GM19193 (cell line): ENCODE measurements around the gene FAM171A2.

Experiments
- POLR2A ChIP-seq: IDR thresholded peaks from 4 replicates; pipeline ENCODE4 v1.6.1; 2011; ENCODE audit not compliant: insufficient read depth, insufficient read length; ENCODE audit errors: extremely low read depth

Gene FAM171A2

DNA sequence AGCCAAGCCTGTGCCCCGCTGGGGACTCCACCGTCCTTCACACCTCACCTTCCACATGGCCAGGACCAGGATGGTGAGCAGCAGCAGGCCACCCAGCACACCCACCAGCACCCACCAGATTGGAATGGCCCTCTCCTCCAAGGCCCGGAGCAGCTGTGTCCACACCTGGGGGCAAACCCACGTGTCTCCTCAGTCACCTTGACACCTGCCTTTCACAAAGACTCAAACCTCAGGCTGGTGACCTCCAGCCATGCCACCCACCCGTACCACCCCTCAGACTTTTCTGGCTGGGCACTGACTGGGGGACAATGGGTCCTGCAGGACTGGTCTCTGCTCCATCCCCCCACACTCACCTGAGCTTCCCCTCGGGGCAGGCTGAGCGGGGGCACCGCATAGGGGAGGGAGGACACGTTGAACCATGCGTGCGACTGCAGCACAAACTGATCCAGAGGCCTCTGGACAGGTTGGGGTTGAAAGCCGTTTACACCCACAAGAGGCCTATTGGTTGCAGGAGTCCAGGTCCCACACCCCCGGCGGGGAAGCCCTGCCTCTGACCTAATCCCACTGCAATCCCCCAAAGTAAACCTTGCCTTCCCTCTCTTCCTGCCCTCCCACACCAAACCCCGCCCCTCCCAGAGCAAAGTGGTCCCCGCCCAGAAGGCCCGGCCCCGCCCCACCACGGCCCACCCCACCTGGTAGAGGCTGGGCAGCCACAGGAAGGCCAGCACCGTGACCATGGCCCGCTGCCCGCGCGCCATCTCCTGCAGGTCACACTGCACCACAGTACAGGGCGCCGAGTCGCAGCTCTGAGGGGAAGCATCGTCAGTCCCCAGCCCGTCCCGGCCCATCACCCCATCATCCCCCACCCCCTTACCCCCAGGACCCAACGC, 10.9 kb upstream of the FAM171A2 start:
- no peak for TF ChIP-seq POLR2A

DNA sequence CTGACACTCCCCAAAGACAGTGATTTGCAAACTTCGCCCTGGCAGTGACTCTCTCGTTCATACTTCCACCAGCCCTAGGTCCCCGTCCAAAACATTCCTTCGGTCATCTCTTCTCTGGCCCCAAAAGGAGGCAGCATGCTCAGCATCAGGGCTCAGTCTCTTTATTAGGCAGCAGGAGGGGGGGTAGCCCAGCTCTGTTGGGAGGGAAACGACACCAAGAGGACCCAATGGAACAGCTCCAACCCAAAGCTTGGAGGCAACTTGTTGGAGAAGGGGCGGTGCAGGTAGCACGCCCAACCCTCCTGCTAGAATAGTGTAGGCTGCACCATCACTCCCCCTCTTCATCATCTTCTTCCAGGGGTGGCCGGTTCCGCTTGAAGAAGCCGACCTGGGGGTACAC, 8.4 kb upstream of the FAM171A2 start:
- TF ChIP-seq POLR2A = no peak

DNA sequence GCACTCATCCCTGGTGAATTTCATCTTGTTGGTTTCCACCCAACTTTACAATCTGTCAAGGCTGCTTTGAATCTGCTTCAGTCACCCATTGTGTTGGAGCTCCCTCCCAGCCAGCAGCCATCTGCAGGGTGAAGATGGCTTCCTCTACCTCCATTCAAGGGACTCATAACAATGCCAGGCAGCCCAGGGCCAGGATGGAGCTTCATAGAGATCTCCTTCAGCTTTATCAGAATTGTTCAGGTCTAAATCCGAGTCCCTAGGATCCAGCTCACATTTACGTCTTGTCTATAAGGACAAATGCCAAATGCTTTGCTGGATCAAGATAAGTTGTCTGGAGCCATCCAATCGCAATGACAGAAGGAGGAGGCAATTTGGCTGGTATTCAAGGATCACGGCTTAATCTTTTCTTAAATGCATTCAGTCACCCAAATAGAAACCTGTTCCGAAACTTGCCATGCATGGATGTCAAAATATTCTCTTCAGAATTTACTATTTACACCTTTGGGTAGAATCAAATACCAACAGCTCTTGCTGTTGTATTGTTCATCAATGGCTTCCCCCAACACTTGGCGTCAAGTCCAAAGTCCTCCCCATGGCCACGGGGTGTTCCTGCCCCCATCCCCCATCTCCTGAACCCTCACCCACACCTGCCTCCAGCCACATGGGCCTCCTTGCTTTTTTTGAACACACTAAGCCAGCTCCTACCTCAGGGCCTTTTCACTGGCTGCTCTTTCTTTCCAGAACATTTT, 3.8 kb upstream of the FAM171A2 start:
- no peak for TF ChIP-seq POLR2A

DNA sequence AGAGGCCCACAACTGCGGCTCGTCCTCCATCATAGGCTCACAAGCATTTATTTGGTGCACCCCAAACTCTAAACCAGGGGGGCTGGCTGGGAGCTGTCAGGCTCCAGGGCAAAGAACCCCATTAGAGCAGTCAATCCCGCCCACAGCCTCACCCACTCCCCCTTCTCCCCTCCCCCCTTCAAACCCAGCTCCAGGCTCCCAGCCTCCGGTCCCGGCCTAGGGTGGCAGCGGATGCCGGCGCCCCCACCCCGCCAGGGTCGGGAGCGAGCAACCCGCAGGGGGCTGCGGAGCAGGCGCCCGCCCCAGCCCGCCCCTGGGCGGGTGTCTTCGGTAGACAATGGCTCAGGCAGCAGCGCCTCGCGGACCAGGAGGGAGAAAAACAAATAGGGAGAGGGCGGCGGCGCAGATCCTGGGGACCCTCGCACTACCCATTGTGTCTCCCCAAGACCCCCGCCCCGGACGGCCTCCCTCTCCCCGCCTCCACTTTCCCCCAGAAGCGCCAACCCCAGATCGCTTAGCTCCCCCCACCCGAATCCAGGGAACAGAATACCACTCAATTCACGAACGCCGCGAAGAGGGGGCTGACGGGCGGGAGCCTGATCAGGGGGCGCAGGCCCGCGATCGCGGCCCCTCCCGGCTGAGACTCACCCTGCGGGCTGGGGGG, 572 bp downstream of the FAM171A2 start:
- no peak for TF ChIP-seq POLR2A

DNA sequence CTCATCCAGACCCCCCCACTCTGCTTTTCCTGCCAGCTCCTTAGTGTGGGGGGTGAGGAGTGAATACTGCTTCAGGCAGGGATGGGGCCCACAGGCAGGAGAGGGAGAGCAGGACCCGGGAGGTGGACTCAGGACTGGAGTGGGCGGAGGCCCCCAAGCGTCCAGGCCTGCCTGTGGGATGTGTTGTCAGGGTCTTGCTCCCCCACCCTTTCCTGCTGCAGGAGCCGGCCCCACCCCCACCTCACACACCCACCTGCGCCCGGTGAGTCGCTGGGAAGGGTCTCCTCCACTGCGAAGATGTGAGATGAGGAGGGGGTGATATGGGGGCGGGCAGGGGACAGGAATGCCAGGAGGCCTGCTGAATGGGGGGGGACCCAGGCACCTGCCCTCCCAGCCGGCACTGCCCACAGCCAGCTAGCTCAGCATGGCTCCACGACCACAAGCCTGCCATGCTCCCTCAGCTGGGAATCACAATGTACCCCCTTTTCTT, 1.1 kb downstream of the FAM171A2 start:
- TF ChIP-seq POLR2A = no peak

DNA sequence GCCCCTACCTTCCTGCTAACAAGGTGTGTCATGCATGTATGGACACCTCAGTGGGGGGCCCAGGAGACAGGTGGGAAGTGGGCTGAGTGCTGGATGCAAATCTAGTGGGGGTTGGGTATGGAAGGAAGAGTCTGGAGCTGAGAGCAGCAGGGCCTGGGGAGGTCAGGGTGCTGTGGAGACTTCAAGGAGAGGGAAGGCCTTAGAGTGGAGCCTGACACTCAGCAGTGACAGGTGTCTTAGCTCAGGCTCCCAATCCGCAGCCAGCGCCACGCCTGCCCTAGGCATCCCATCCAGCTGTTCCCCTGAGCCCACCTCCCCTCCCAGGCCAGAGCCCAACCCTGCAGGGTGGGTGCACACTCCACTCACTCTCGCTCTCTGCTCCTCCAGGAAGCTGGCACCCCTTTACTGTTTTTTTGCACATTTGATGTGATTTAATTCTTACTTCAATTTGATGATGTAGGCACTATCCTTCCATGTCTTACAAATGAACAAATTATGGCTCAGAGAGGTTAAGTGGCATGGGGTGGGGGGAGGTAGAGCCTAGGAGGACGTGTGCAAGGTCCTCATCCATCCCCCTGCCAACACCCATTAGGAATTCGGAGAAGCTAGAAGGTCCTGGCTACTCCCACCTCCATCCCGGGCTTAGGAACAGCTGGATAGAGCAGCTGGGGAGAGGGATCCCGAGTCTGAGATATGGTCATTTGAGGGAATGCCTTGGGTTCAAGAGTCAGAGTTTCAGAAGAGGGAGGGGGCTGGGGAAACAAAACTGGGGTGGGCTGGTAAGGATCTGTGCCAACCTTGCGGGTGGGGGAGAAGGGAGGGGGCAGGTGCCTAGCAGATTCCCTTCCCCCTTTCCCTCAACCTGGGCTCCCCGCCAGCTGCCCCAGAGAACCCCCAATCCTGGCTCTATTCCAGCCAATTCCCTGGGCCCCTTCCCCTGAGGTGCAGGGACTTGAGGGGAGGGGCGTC, 2.1 kb downstream of the FAM171A2 start:
- TF ChIP-seq POLR2A = no peak

DNA sequence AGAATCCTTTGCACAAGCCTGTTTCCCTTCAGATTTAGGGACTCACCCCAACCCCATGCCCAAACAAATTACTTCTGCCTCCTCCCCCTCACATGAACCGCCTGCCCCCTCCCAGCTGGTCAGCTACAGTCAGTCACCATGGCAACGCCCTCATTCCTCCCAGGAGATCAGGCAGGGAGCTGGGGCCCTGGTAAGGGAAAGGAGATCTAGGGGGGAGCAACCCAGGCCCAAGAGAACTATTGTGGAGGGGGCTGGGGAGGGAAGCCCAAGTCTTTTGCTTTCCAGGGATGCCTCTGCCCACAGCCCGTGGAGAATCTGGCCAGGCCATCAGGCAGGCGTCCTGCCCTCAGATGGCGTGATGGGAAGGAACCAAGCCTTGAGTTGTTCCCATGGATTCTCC, 2.8 kb downstream of the FAM171A2 start:
- TF ChIP-seq POLR2A = no peak

DNA sequence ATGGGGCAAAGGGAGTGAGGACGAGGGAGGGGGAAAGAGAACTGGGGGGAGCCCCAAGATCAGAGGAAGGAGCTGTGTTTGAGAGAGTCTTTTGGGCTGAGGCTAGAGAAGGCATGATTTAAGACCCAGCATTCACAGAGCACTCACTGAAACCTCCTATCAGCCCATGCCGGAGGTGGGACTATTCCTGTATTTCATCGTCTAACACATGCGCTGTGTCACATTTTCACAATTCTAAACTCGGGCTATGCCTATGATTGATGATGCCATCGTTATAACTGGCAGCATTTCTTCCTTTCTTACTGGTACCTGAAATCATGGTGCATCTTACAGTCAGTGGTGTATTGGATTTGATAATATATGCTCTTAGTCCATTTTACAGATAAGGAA, 3.5 kb downstream of the FAM171A2 start:
- no peak for TF ChIP-seq POLR2A

DNA sequence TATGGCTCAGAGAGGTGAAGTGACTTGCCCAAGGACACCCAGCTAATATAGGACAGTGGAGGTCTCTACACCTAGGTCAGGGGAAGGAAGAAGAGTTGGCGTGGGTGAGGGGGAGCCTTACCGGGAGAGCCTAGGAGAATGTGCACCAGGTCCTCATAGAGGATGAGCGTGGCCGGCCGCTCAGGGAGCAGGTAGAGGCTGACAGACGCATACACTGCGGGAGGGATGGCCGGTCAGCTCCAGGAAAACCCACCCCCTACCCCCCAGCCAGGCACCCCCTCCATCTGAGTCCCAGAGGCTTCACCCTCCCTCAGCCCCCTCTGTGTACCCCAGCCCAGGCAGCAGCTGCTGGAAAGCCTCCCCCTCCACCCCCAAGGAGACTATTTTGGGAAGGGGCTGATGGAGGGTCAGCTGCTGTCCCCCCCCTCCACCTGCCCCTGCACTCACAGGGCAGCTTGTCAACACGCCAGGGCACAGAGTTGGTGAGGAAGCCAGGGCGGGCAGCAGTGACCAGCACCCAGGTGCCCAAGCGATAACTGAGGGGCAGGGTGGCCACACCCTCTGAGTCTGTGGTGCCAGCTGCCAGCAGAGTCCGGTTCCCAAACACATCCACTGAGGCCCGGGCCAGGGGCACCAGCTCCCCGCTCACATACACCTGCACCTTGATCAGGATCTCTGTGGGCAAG, 4.1 kb downstream of the FAM171A2 start:
- no peak for TF ChIP-seq POLR2A

DNA sequence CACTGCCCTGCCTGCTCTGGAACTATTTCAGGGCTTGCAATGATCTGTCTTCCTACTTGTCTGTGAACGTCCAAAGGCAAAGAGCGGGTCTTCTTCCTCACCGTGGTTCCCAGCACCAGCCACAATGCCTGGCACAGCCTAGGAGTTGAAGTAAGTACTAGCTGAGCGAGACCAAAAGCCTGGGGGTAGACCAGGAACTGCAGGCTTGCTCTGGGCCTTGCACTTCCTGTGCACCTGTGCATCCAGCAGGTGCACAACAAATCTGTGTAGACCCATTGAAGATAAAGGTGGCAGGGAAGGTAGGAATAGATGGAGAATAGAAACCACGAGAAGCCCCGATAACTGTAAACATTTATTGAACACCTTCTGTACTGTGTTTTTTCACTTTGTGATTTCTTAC, 4.6 kb downstream of the FAM171A2 start:
- TF ChIP-seq POLR2A = no peak

DNA sequence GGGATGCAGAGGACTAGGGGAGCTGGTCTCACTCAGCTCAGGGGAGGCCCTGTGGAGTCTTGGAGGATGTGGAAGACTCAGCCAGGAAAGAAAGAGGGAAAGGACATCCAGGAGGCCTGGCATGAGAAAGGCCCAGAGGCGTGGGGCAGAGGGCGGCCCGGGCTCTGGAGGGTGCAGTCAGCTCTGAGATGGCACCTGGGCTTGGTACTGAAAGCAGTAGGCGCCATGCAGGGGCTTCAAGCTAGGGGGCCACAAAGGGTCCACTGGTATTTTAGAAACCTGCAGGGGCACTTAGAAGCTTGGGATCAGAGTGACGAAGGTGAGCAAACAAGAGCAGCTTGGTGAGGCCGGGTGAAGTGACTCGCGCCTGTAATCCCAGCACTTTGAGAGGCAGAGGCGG, 5.6 kb downstream of the FAM171A2 start:
- no peak for TF ChIP-seq POLR2A

DNA sequence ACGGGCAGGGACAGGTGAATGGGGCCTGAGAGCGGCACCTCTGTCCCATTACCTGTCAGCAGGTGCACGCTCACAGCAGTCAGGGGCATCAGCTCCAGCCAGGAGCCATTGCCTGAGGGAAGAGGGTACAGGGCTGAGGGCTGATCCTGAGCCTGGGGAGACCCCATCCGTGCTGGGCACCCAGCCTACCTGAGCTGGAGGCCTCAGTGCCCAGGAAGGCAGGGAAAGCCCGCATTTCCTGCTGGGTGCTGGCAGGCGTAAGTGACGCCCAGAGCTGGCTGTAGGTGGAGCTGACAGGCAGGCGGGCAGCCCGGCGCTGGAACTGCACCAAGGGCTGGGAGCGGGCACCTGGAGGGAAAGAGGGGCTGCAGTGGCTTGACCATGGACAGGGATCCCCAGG, 7.4 kb downstream of the FAM171A2 start:
- TF ChIP-seq POLR2A = no peak

DNA sequence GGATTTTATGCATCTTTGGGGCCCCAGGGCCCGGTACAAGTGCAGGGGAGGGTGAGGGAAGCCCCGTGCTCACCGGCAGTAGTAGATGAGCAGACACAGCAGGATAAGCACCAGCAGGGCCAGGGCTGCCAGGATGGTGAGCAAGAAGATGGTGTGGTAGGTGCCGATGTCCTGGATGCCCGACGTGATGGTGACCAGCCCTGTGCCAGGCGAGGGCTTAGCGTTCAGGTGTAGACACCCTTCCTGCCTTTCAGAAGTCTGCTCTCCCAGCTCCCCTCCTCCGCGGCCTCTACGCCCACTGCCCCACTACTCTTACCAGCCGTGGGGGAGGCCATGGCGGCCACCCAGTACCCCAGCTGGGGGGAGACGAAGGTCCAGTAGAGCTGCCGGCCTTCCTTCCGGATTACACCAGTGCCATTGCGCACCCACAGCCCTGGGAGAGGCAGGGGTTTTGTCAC, 8.0 kb downstream of the FAM171A2 start:
- no peak for TF ChIP-seq POLR2A
